Gastrocnemius medialis (tissue), 4 donors: ENCODE measurements around the gene ASIC4.
A peak's percentile ranks its signal among the peaks of the same experiment; 100 is the strongest.

Experiments
- CTCF ChIP-seq, 5 experiments: fragments of 450-650 bp in 3 of 5; fragments of 200-600 bp in 2 of 5; sonication (generic) in 2 of 5; IDR thresholded peaks in 4 of 5; conservative IDR thresholded peaks in 1 of 5; 1 replicate in 4 of 5; 2 replicates in 1 of 5; pipeline ENCODE4 v1.5.1; 2016 to 2019; ENCODE audit warnings: antibody characterized with exemption in 5 of 5, mild to moderate bottlenecking in 3 of 5, moderate library complexity in 3 of 5
- POLR2A ChIP-seq, 2 donors: fragments of 450-650 bp; IDR thresholded peaks; one replicate each; pipeline ENCODE4 v1.6.1; 2017; ENCODE audit warnings: antibody characterized with exemption in 2 of 2, mild to moderate bottlenecking in 2 of 2, moderate library complexity in 2 of 2

- TF ChIP-seq CTCF (IDR thresholded peaks at IDR 0.05 in 4 of 5, conservative IDR thresholded peaks at IDR 0.05 in 1 of 5) (peak in 4 of 5 experiments; percentile 8 to 43 (median 36)), POLR2A (IDR thresholded peaks at IDR 0.05) (no peak)
Measured at GRCh38 chr2:219521066-219521880, 7.0 kb downstream of the ASIC4 start.
